Measurements from ENCODE around the gene NOL11.
"Not testable (repeated sequence)": the region's sequence is repeated elsewhere in the genome, so short reads cannot be mapped to it uniquely, and the experiment has no call there.

NOL11 gene

DNA sequence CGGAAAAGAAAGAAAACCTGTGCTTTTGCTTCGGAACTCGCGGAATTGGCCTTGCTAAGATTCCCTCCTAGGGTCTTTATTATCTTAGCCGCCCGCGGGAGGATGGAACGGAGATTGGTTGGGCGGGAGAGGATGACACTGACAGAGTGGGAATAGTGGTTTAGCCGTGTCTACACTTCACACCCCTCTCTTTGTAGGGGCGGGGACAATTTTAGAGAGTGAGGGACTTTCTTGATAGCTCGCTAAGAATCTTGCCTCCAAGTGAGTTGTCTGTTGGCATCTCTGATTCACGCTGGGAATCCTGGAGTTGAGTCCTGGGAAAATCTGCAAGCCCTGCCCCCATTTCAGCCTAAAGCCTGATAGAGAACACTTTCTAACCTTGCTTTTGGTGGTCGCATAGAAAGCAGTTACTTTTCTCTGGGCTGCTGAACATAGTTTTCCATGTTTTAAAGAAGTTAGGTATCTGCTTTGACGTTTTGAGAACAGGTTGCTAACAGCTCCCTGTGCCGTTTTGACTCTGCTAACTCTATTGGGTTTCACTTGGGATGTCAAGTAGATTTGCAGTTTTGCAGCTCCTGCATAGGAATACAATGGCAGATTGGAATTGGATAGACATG, 697 bp downstream of the NOL11 start:
- TF ChIP-seq, protein P1, sequence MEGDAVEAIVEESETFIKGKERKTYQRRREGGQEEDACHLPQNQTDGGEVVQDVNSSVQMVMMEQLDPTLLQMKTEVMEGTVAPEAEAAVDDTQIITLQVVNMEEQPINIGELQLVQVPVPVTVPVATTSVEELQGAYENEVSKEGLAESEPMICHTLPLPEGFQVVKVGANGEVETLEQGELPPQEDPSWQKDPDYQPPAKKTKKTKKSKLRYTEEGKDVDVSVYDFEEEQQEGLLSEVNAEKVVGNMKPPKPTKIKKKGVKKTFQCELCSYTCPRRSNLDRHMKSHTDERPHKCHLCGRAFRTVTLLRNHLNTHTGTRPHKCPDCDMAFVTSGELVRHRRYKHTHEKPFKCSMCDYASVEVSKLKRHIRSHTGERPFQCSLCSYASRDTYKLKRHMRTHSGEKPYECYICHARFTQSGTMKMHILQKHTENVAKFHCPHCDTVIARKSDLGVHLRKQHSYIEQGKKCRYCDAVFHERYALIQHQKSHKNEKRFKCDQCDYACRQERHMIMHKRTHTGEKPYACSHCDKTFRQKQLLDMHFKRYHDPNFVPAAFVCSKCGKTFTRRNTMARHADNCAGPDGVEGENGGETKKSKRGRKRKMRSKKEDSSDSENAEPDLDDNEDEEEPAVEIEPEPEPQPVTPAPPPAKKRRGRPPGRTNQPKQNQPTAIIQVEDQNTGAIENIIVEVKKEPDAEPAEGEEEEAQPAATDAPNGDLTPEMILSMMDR (IDR thresholded peaks at IDR 0.05), result no peak
- no peaks in the 10 kb centered on the region for H3K27me3 ChIP-seq
- H3K4me1 ChIP-seq (ENCODE audit: control insufficient read depth in 1 of 2, insufficient read depth in 1 of 2, low read depth in 1 of 2, low read length in 1 of 2), result peaks cover 16 to 22% of the 10 kb centered on the region in 2 experiments
- no peaks in the 10 kb centered on the region for H3K9me3 ChIP-seq
- H3K4me3 ChIP-seq (ENCODE audit: low read depth in 1 of 2, low read length in 1 of 2), result peak overlapping the region; percentile 92 to 94
- H3K27ac ChIP-seq, result peak overlapping the region; percentile 79
- H3K36me3 ChIP-seq, result peaks cover 16% of the 10 kb centered on the region

DNA sequence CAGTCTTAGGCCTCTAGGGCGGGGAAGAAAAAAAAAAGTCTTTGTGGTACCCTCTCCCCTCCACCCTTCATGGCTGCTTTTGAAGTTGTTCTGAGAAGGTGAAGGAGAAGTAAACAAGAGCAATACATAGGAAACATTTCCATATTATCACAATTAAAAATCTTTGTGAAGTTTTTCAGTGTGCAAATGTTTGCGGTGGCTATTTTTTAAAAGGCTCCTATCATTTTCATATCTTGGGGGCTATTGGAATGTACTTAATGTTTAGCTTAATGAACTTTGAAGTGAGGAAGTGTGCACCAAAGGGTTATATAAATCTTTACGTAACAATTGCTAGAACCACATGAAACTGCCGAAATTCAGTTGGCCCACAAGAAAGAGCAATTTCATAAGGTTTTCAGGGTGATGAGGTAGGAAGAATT, 7.6 kb downstream of the NOL11 start:
- Histone ChIP-seq H3K36me3 (peaks cover 50% of the 10 kb centered on the region), H3K4me3 (ENCODE audit: low read depth in 1 of 2, low read length in 1 of 2) (no peak overlapping the region), H3K4me1 (ENCODE audit: control insufficient read depth in 1 of 2, insufficient read depth in 1 of 2, low read depth in 1 of 2, low read length in 1 of 2) (no peaks in the 10 kb centered on the region), H3K9me3 (no peaks in the 10 kb centered on the region), H3K27me3 (no peaks in the 10 kb centered on the region), H3K27ac (no peak overlapping the region)
- TF ChIP-seq, protein P1 (IDR thresholded peaks at IDR 0.05), result no peak

GRCh38 chr17:67725807-67726206, 8.1 kb downstream of the NOL11 start:
- H3K27ac ChIP-seq, result no peak overlapping the region
- no peaks in the 10 kb centered on the region for H3K27me3 ChIP-seq
- TF ChIP-seq, protein P1 (IDR thresholded peaks at IDR 0.05), result no peak
- no peaks in the 10 kb centered on the region for H3K9me3 ChIP-seq
- no peaks in the 10 kb centered on the region for H3K4me1 ChIP-seq (ENCODE audit: control insufficient read depth in 1 of 2, insufficient read depth in 1 of 2, low read depth in 1 of 2, low read length in 1 of 2)
- no peak overlapping the region for H3K4me3 ChIP-seq (ENCODE audit: low read depth in 1 of 2, low read length in 1 of 2)
- peaks cover 50% of the 10 kb centered on the region for H3K36me3 ChIP-seq

DNA sequence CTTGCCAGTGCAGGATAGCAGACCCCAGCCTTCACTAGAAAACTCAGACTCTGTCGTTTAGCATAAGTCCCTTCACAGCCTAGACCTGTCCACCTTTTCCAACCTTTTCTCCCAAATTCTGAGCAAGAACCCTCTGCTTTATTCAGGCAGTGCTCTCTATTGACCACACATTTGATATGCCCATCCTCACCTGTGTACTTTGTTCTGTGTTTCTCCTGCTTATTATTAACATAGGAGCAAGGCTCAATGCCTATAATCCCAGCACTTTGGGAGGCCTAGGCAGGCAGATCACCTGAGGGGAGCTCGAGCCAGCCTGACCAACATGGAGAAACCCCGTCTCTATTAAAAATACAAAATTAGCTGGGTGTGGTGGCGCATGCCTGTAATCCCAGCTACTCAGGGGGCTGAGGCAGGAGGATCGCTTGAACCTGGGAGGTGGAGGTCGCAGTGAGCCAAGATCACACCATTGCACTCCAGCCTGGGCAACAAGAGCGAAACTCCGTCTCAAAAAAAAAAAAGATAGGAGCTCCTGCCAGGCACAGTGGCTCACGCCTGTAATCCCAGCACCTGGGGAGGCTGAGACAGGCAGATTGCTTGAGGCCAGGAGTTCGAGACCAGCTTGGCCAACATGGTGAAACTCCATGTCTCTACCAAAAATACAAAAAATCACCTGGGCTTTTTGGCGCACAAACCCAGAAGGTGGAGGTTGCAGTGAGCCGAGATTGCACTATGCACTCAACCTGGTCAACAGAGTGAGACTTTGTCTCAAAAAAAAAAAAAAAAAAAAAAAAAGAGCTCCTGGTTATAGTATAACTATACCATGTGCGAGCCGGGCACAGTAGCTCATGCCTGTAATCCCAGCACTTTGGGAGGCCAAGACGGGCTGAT, 9.7 kb downstream of the NOL11 start:
- H3K4me1 ChIP-seq (ENCODE audit: control insufficient read depth in 1 of 2, insufficient read depth in 1 of 2, low read depth in 1 of 2, low read length in 1 of 2); H3K27ac ChIP-seq: not testable (repeated sequence)

DNA sequence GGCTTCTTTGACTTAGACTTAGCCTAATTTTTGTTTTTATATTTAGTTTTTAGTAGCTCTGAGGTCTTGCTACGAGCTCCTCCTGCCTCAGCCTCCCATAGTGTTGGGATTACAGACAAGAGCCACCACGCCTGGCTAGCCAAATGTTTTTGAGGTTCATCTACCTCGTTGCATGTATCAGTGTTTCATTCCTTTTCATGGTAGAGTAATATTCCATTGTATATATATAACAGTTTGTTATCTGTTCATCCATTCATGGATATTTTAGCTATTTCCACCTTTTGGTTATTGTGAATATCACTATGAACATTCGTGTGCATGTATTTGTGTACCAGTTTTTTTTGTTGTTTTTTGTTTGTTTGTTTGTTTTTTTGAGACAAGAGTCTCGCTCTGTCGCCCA, 12.2 kb downstream of the NOL11 start:
- TF ChIP-seq, protein P1 (IDR thresholded peaks at IDR 0.05), result no peak
- peaks cover 36% of the 10 kb centered on the region for H3K36me3 ChIP-seq

More for the DNA sequence above, 9.7 kb downstream of the NOL11 start:
- H3K27me3 ChIP-seq; H3K4me3 ChIP-seq (ENCODE audit: low read depth in 1 of 2, low read length in 1 of 2); H3K9me3 ChIP-seq: not testable (repeated sequence)
- peaks cover 40% of the 10 kb centered on the region for H3K36me3 ChIP-seq

DNA sequence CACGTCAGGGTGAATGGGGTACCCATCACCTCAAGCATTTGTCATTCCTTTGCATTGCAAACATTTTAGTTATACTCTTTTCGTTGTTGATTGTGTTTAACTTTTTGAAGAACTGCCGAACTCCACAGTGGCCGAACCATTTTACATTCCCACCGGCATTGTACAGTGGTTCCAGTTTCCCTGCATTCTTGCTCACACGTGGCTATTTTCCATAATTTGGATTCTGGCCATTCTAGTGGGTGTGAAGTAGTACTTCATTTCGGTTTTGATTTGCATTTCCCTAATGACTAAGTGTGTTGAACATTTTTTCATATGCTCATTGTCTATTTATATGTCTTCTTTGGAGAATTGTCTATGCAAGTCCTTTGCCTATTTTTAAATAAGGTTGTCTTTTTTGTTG, 13.0 kb downstream of the NOL11 start:
- H3K36me3 ChIP-seq, result peaks cover 32% of the 10 kb centered on the region
- TF ChIP-seq, protein P1 (IDR thresholded peaks at IDR 0.05), result no peak
- no peak overlapping the region for H3K4me3 ChIP-seq (ENCODE audit: low read depth in 1 of 2, low read length in 1 of 2)
- H3K4me1 ChIP-seq (ENCODE audit: control insufficient read depth in 1 of 2, insufficient read depth in 1 of 2, low read depth in 1 of 2, low read length in 1 of 2), result no peaks in the 10 kb centered on the region
- H3K27me3 ChIP-seq, result no peaks in the 10 kb centered on the region
- H3K27ac ChIP-seq, result no peak overlapping the region
- H3K9me3 ChIP-seq, result no peaks in the 10 kb centered on the region

More for the DNA sequence above, 12.2 kb downstream of the NOL11 start:
- no peaks in the 10 kb centered on the region for H3K27me3 ChIP-seq
- H3K4me1 ChIP-seq (ENCODE audit: control insufficient read depth in 1 of 2, insufficient read depth in 1 of 2, low read depth in 1 of 2, low read length in 1 of 2), result no peaks in the 10 kb centered on the region
- H3K4me3 ChIP-seq (ENCODE audit: low read depth in 1 of 2, low read length in 1 of 2), result no peak overlapping the region
- H3K9me3 ChIP-seq, result no peaks in the 10 kb centered on the region
- H3K27ac ChIP-seq, result no peak overlapping the region

All from neutrophil (primary cell).